H1 (cell line): ENCODE results near the gene FAM81A. TPM values are rescaled to one million over a fixed set of nuclear protein-coding genes. Genes with fewer than 3 reads are reported as not detected.
"Not testable (repeated sequence)": the region's sequence is repeated elsewhere in the genome, so short reads cannot be mapped to it uniquely, and the experiment has no call there.

Source experiments
- CTCF ChIA-PET: fragments of 300-600 bp; sonication (Branson Sonifier 250); formaldehyde crosslinking; loops from one replicate; lab custom pipeline; 2021; ENCODE audit not compliant: partially characterized antibody; lab: Charles Lee
- POLR2A ChIA-PET: fragments of 300-600 bp; sonication (Branson Sonifier 250); formaldehyde crosslinking; loops from one replicate; lab custom pipeline; 2021; ENCODE audit warnings: inconsistent platforms; ENCODE audit not compliant: partially characterized antibody; lab: Charles Lee
- DNase-seq, 2 experiments: peaks; one replicate each; pipeline versions ENCODE4 v3.0.0 to v3.0.0-alpha.2; 2010 to 2022; ENCODE audit warnings: low spot score in 2 of 2, low read depth in 1 of 2, mixed read lengths in 1 of 2
- FAIRE-seq: peaks from 2 replicates; lab custom pipeline; 2011; peaks lifted over from hg19 to GRCh38; lab: Jason Lieb, UNC
- H2AFZ ChIP-seq: 2 replicates; pipeline ENCODE4 v1.8.1; 2012; ENCODE audit warnings: low read length, inconsistent platforms
- H2AK5ac ChIP-seq: 2 replicates; pipeline ENCODE4 v1.6.1; 2013; ENCODE audit warnings: low read depth, low read length
- H2BK120ac ChIP-seq: replicated peaks from 2 replicates; pipeline ENCODE3; 2013; ENCODE audit warnings: low read depth, low read length, inconsistent platforms
- H2BK12ac ChIP-seq: 2 replicates; pipeline ENCODE4 v1.6.1; 2013; ENCODE audit warnings: low read depth, low read length
- H2BK15ac ChIP-seq: 2 replicates; pipeline ENCODE4 v1.6.1; 2013; ENCODE audit warnings: low read length
- H2BK20ac ChIP-seq: 2 replicates; pipeline ENCODE4 v1.6.1; 2013; ENCODE audit warnings: low read length
- H2BK5ac ChIP-seq: 2 replicates; pipeline ENCODE4 v1.6.1; 2013; ENCODE audit warnings: low read depth, low read length
- H3K14ac ChIP-seq: 2 replicates; pipeline ENCODE4 v1.6.1; 2013; ENCODE audit warnings: inconsistent platforms; ENCODE audit not compliant: insufficient read length
- H3K18ac ChIP-seq: 2 replicates; pipeline ENCODE4 v1.6.1; 2013; ENCODE audit warnings: low read length; ENCODE audit errors: extremely low read depth
- H3K23ac ChIP-seq: 2 replicates; pipeline ENCODE4 v1.6.1; 2013; ENCODE audit warnings: inconsistent platforms; ENCODE audit not compliant: insufficient read length
- H3K23me2 ChIP-seq: 2 replicates; pipeline ENCODE4 v1.6.1; 2013; ENCODE audit warnings: low read depth, low read length
- H3K27ac ChIP-seq: 2 replicates; pipeline ENCODE4 v1.6.1; 2011; ENCODE audit warnings: low read depth, low read length, inconsistent platforms
- H3K27me3 ChIP-seq, 4 experiments: replicated peaks in 1 of 4; 1 replicate in 1 of 4; 2 replicates in 3 of 4; pipeline versions ENCODE4 v1.6.1 to v1.8.1; 2011 to 2013; ENCODE audit warnings: low read length in 3 of 4, mild to moderate bottlenecking in 3 of 4, inconsistent platforms in 2 of 4, mixed read lengths in 2 of 4, moderate library complexity in 1 of 4; ENCODE audit not compliant: control insufficient read depth in 3 of 4, insufficient read depth in 3 of 4; ENCODE audit errors: extremely low read depth in 1 of 4
- H3K36me3 ChIP-seq, 4 experiments: 2 replicates each; pipeline versions ENCODE4 v1.6.1 to v1.8.1; 2011 to 2013; ENCODE audit warnings: mild to moderate bottlenecking in 4 of 4, low read length in 3 of 4, moderate library complexity in 2 of 4, control low read depth in 1 of 4, inconsistent platforms in 1 of 4; ENCODE audit not compliant: insufficient read depth in 4 of 4, control insufficient read depth in 2 of 4
- H3K4ac ChIP-seq: replicated peaks from 2 replicates; pipeline ENCODE3; 2013; ENCODE audit warnings: low read length, low read depth, mixed read lengths, inconsistent platforms; ENCODE audit not compliant: insufficient read length
- H3K4me1 ChIP-seq, 4 experiments: replicated peaks in 1 of 4; 1 replicate in 1 of 4; 2 replicates in 3 of 4; pipeline versions ENCODE4 v1.6.1 to v1.8.1; 2011 to 2013; ENCODE audit warnings: low read length in 3 of 4, inconsistent platforms in 2 of 4, mixed read lengths in 1 of 4; ENCODE audit not compliant: insufficient read depth in 4 of 4, control insufficient read depth in 3 of 4
- H3K4me2 ChIP-seq, 2 experiments: 2 replicates each; pipeline versions ENCODE4 v1.6.1 to v1.8.1; 2011 to 2013; ENCODE audit warnings: low read depth in 2 of 2, low read length in 2 of 2, control low read depth in 1 of 2, inconsistent platforms in 1 of 2, mild to moderate bottlenecking in 1 of 2; ENCODE audit not compliant: insufficient read depth in 1 of 2
- H3K4me3 ChIP-seq, 4 experiments: fragments of 200-600, 300-600 bp in 1 of 4; sonication (generic), shearing (Covaris generic), sonication (Bioruptor Twin) in 1 of 4; 2 replicates each; pipeline versions ENCODE4 v1.5.1 to v1.8.1; 2011 to 2016; ENCODE audit warnings: low read length in 4 of 4, low read depth in 3 of 4, control low read depth in 2 of 4, inconsistent platforms in 2 of 4, mild to moderate bottlenecking in 2 of 4, mixed read lengths in 1 of 4, moderate library complexity in 1 of 4; ENCODE audit not compliant: insufficient read depth in 2 of 4; ENCODE audit errors: extremely low read depth in 1 of 4
- H3K56ac ChIP-seq: replicated peaks from 2 replicates; pipeline ENCODE3; 2013; ENCODE audit warnings: low read depth, mild to moderate bottlenecking, mixed read lengths, low read length, inconsistent platforms; ENCODE audit not compliant: insufficient read length
- H3K79me1 ChIP-seq: 2 replicates; pipeline ENCODE4 v1.6.1; 2013; ENCODE audit warnings: low read depth, low read length, control low read depth
- H3K79me2 ChIP-seq, 2 experiments: 2 replicates each; pipeline versions ENCODE4 v1.6.1 to v1.8.1; 2012 to 2013; ENCODE audit warnings: low read length in 2 of 2, mild to moderate bottlenecking in 2 of 2, inconsistent platforms in 1 of 2; ENCODE audit not compliant: insufficient read depth in 2 of 2, control insufficient read depth in 1 of 2
- H3K9ac ChIP-seq, 4 experiments: replicated peaks in 1 of 4; 1 replicate in 1 of 4; 2 replicates in 3 of 4; pipeline versions ENCODE4 v1.6.1 to v1.8.1; 2011 to 2013; ENCODE audit warnings: low read depth in 3 of 4, low read length in 3 of 4, control low read depth in 2 of 4, mild to moderate bottlenecking in 2 of 4, moderate library complexity in 2 of 4, inconsistent platforms in 1 of 4; ENCODE audit errors: extremely low read depth in 1 of 4
- H3K9me3 ChIP-seq, 2 experiments: 2 replicates each; pipeline versions ENCODE4 v1.6.1 to v1.8.1; 2012 to 2013; ENCODE audit warnings: mild to moderate bottlenecking in 2 of 2, moderate library complexity in 2 of 2, control low read depth in 1 of 2, inconsistent platforms in 1 of 2, low read depth in 1 of 2, low read length in 1 of 2, mixed read lengths in 1 of 2; ENCODE audit not compliant: insufficient read depth in 2 of 2
- H4K20me1 ChIP-seq, 2 experiments: replicated peaks in 1 of 2; 2 replicates each; pipeline versions ENCODE3 to v1.8.1; 2011 to 2013; ENCODE audit warnings: inconsistent platforms in 2 of 2, low read length in 2 of 2, mild to moderate bottlenecking in 1 of 2; ENCODE audit not compliant: insufficient read depth in 2 of 2, control insufficient read depth in 1 of 2
- H4K5ac ChIP-seq: 2 replicates; pipeline ENCODE4 v1.6.1; 2013; ENCODE audit warnings: low read length, low read depth, mixed read lengths, inconsistent platforms; ENCODE audit not compliant: insufficient read length
- H4K8ac ChIP-seq: 2 replicates; pipeline ENCODE4 v1.8.0; 2013; ENCODE audit warnings: mild to moderate bottlenecking, moderate library complexity, low read length, inconsistent platforms; ENCODE audit not compliant: insufficient read depth; ENCODE audit errors: extremely low read depth
- H4K91ac ChIP-seq: replicated peaks from 2 replicates; pipeline ENCODE3; 2013; ENCODE audit warnings: low read length, mixed read lengths, inconsistent platforms; ENCODE audit not compliant: insufficient read length
- USF2 ChIP-seq: IDR thresholded peaks from 2 replicates; pipeline ENCODE4 v1.6.1; 2011; ENCODE audit warnings: low read length, improper control_type of control experiment
- WGBS, 2 experiments: shearing (Covaris generic) in 1 of 2; methylation state at CpG; one replicate each; pipeline versions ENCODE4 v1.1.6 to v1.1.7; 2013 to 2015; ENCODE audit warnings: low lambda C conversion rate in 2 of 2, mixed read lengths in 2 of 2, inconsistent platforms in 1 of 2, low coverage in 1 of 2, missing lambda C conversion rate in 1 of 2; ENCODE audit not compliant: insufficient replicate concordance in 2 of 2, insufficient coverage in 1 of 2, insufficient read length in 1 of 2; ENCODE audit errors: extremely low coverage in 1 of 2, missing lambda C conversion rate in 1 of 2; 5-methylcytosine and 5-hydroxymethylcytosine counted together
- polyA plus RNA-seq, 7 experiments: library from polyadenylated mRNA; depleted of rRNA in 3 of 7; stranded (reverse) in 5 of 7; unstranded in 2 of 7; fragments of >200 nt in 5 of 7; fragments of 200-250 nt in 2 of 7; gene quantifications; 1 replicate in 5 of 7; 2 replicates in 1 of 7; 4 replicates in 1 of 7; pipeline versions ENCODE4 v1.2.1 to v1.2.3, GENCODE V29; 2011 to 2013; ENCODE audit warnings: missing spikeins in 2 of 7, mixed read lengths in 2 of 7
- total RNA-seq: library from RNA; stranded (reverse); fragmentation: NEBNext Ultra II Directional; extraction: Animal tissue kit (Norgen Biotek cat#: 25700); gene quantifications from 2 replicates; pipeline ENCODE4 v1.2.1, GENCODE V29; 2021

Gene FAM81A
- total and polyA plus RNA-seq, 2 of the 8 experiments (the other 6 are each of a cell fraction or from before 2014, with no cell fraction given) = 0.56 to 3.0 TPM

GRCh38 chr15:59473226-59473625, 35.2 kb downstream of the FAM81A start (continued):
- no peak for TF ChIP-seq USF2

- H3K4me1 ChIP-seq, H2AFZ ChIP-seq, H3K4me2 ChIP-seq, H3K79me1 ChIP-seq, POLR2A ChIA-PET, H3K27me3 ChIP-seq, H2BK120ac ChIP-seq, H3K27ac ChIP-seq, H2BK5ac ChIP-seq, DNase-seq, H3K9me3 ChIP-seq, H3K14ac ChIP-seq, H3K18ac ChIP-seq, H2BK20ac ChIP-seq, H3K36me3 ChIP-seq, H3K4me3 ChIP-seq, H3K56ac ChIP-seq, H4K20me1 ChIP-seq, H4K8ac ChIP-seq, H3K23me2 ChIP-seq, H4K91ac ChIP-seq, H3K4ac ChIP-seq, H2BK15ac ChIP-seq, H2AK5ac ChIP-seq, H3K9ac ChIP-seq, H2BK12ac ChIP-seq, H3K79me2 ChIP-seq, FAIRE-seq, H3K23ac ChIP-seq, H4K5ac ChIP-seq: not testable (repeated sequence)
- CTCF ChIA-PET = interaction anchor here (0.8 kb wide), 1 partner anchor 16 kb away, joined by 4 read pairs; no protein-coding TSS in a partner anchor
- 87% methylated on average over 5 of the region's 5 CpGs; no CpG with 5 or more reads in 1 of the 2 experiments for WGBS, 2 experiments
Observed at GRCh38 chr15:59475161-59475560, 37.2 kb downstream of the FAM81A start.
